ENCODE results near the gene HAO1.

- TF ChIP-seq, protein P1, sequence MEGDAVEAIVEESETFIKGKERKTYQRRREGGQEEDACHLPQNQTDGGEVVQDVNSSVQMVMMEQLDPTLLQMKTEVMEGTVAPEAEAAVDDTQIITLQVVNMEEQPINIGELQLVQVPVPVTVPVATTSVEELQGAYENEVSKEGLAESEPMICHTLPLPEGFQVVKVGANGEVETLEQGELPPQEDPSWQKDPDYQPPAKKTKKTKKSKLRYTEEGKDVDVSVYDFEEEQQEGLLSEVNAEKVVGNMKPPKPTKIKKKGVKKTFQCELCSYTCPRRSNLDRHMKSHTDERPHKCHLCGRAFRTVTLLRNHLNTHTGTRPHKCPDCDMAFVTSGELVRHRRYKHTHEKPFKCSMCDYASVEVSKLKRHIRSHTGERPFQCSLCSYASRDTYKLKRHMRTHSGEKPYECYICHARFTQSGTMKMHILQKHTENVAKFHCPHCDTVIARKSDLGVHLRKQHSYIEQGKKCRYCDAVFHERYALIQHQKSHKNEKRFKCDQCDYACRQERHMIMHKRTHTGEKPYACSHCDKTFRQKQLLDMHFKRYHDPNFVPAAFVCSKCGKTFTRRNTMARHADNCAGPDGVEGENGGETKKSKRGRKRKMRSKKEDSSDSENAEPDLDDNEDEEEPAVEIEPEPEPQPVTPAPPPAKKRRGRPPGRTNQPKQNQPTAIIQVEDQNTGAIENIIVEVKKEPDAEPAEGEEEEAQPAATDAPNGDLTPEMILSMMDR (conservative IDR thresholded peaks at IDR 0.05; ENCODE audit: low read length), result no peak
- no peak for TF ChIP-seq EZH2phosphoT487 (IDR thresholded peaks at IDR 0.05; ENCODE audit: borderline replicate concordance)
Observed at GRCh38 chr20:7981374-7981773, 41.1 kb upstream of the HAO1 start.

All from Loucy (cell line).